ENCODE measurements around the gene PPP1R12B. TPM values are rescaled to one million over a fixed set of nuclear protein-coding genes. Genes with fewer than 3 reads are reported as not detected.
A peak's percentile ranks its signal among the peaks of the same experiment; 100 is the strongest.
"Not testable (repeated sequence)": the region's sequence is repeated elsewhere in the genome, so short reads cannot be mapped to it uniquely, and the experiment has no call there.

The PPP1R12B gene
- total RNA-seq, 2 donors from 2014 or later: 420 to 821 TPM

GRCh38 chr1:202439308-202439707 lies 90.8 kb downstream of the PPP1R12B start:
- no peak for DNase-seq (ENCODE audit: low spot score)
- Histone ChIP-seq H3K27ac (no peak overlapping the region), H3K36me3 (peaks cover 56% of the 10 kb centered on the region), H3K27me3 (no peaks in the 10 kb centered on the region), H3K4me1 (no peaks in the 10 kb centered on the region), H3K4me3 (no peak overlapping the region), H3K9me3 (no peaks in the 10 kb centered on the region)
- no peak for TF ChIP-seq CTCF (IDR thresholded peaks at IDR 0.05)

DNA sequence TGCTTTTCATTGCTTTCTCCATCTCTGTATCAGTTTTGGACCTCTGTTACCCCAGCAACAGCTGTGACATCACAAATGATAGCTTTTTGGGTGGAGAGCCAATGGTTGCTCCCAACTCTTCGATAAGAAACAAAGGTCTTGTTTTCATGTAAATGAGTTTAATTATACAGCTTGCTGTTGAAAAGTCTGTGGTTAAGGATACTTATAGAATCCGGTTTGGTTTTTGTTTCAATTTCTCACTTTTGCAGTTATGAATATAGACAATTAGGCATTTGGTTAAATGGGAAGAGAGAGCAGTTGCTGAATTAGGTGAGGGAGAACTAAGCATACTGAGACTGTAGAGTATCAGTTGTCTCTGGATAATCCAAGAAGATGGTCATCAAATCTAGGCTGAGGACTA lies 99.6 kb downstream of the PPP1R12B start:
- not testable (repeated sequence) for H3K4me3 ChIP-seq; H3K4me1 ChIP-seq; H3K9me3 ChIP-seq; H3K27me3 ChIP-seq; H3K27ac ChIP-seq; DNase-seq (ENCODE audit: low spot score)
- peaks cover 37% of the 10 kb centered on the region for H3K36me3 ChIP-seq

- Histone ChIP-seq H3K27ac (peak overlapping the region; percentile 57 to 79), H3K36me3 (peaks cover 35% of the 10 kb centered on the region), H3K4me3 (peak overlapping the region; percentile 12 to 19)
- H3K9me3 ChIP-seq; H3K27me3 ChIP-seq; H3K4me1 ChIP-seq; DNase-seq (ENCODE audit: low spot score): not testable (repeated sequence)
Measured at GRCh38 chr1:202451641-202452040, 103.1 kb downstream of the PPP1R12B start.

- Histone ChIP-seq H3K4me3 (peak overlapping the region in 1 of 2 donors; percentile 12), H3K27ac (peak overlapping the region; percentile 57 to 79)
- DNase-seq (ENCODE audit: low spot score): no peak
Measured at GRCh38 chr1:202452508-202452907, 104.0 kb downstream of the PPP1R12B start.

DNA sequence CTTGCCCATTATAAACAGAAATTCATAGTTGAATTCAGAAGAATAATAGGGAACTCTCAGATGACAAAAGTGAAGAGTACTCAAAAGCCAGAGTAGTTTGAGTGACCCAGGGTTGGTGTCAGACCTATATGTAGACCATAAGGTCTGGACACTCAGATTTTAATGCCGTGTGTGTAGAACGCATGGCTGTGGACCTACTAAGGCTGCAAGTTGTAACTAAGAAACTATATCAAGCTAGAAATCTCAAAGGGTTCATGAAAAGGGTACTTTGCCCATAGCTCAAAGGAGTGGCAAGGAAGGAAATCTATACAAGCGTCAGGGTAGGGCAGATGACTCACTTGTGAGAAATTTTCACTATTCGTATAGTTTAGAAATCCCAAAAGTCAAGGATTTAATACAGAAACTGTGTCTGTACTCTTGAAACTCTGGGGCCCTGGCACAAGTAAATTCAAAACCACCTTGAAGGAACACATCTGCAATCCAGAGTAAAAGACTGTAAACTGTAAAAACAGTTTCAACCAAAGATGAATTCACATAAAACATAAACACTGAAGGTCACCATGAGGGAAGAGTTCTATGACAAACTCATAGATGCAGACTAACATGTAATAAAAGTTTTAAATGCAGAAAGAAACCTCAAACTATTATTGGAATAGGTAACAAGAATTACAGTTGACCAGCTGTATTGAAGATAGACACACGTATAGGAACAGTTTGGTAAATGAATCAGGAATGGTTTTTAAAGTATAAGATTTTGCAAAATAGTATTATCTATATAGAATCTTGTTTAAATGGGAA lies 108.1 kb downstream of the PPP1R12B start:
- H3K4me3 ChIP-seq; H3K27me3 ChIP-seq; DNase-seq (ENCODE audit: low spot score); H3K9me3 ChIP-seq; H3K27ac ChIP-seq: not testable (repeated sequence)
- H3K4me1 ChIP-seq: peaks cover 0 to 31% of the 10 kb centered on the region in 2 donors
- peaks cover 16% of the 10 kb centered on the region for H3K36me3 ChIP-seq

More at GRCh38 chr1:202452508-202452907, 104.0 kb downstream of the PPP1R12B start:
- H3K9me3 ChIP-seq: no peaks in the 10 kb centered on the region
- H3K4me1 ChIP-seq: no peaks in the 10 kb centered on the region
- no peak for TF ChIP-seq CTCF (IDR thresholded peaks at IDR 0.05)
- peaks cover 29% of the 10 kb centered on the region for H3K36me3 ChIP-seq
- H3K27me3 ChIP-seq: no peaks in the 10 kb centered on the region

GRCh38 chr1:202458651-202459050 lies 110.2 kb downstream of the PPP1R12B start:
- H3K27me3 ChIP-seq; H3K9me3 ChIP-seq; DNase-seq (ENCODE audit: low spot score); H3K4me3 ChIP-seq: not testable (repeated sequence)
- Histone ChIP-seq H3K36me3 (peaks cover 16% of the 10 kb centered on the region), H3K27ac (peak overlapping the region; percentile 64 to 85), H3K4me1 (peaks cover 0 to 34% of the 10 kb centered on the region in 2 donors)

- peaks cover 12% of the 10 kb centered on the region for H3K36me3 ChIP-seq
- not testable (repeated sequence) for H3K4me3 ChIP-seq; H3K27me3 ChIP-seq; H3K9me3 ChIP-seq; DNase-seq (ENCODE audit: low spot score)
- H3K4me1 ChIP-seq: peaks cover 0 to 34% of the 10 kb centered on the region in 2 donors
- H3K27ac ChIP-seq: peak overlapping the region; percentile 64 to 85
Measured at GRCh38 chr1:202459470-202460142, 111.1 kb downstream of the PPP1R12B start.

GRCh38 chr1:202460143-202460495 lies 111.6 kb downstream of the PPP1R12B start:
- DNase-seq (ENCODE audit: low spot score); H3K4me3 ChIP-seq; H3K36me3 ChIP-seq; H3K27me3 ChIP-seq; H3K9me3 ChIP-seq: not testable (repeated sequence)
- Histone ChIP-seq H3K27ac (peak overlapping the region; percentile 64 to 85), H3K4me1 (peaks cover 0 to 34% of the 10 kb centered on the region in 2 donors)

Data from right atrium auricular region (tissue), 2 donors.